Right atrium auricular region (tissue), 2 donors: ENCODE measurements around the gene PRKCA. TPM values are rescaled to one million over a fixed set of nuclear protein-coding genes. Genes with fewer than 3 reads are reported as not detected.

Experiments
- DNase-seq: peaks from one replicate; pipeline ENCODE4 v3.0.0-alpha.2; 2019; ENCODE audit warnings: low spot score
- H3K27ac ChIP-seq, 2 donors: fragments of 200-600 bp; sonication (generic); 1 replicate in 1 of 2; 2 replicates in 1 of 2; pipeline ENCODE4 v1.5.1; 2016 to 2019
- H3K27me3 ChIP-seq, 2 donors: fragments of 200-600 bp; sonication (generic); one replicate each; pipeline versions ENCODE4 v1.5.1 to v1.6.0; 2017 to 2019
- H3K36me3 ChIP-seq: fragments of 200-600 bp; sonication (generic); one replicate; pipeline ENCODE4 v1.5.1; 2016
- H3K4me1 ChIP-seq, 2 donors: fragments of 200-600 bp; sonication (generic); one replicate each; pipeline versions ENCODE4 v1.5.1 to v1.6.0; 2017 to 2019
- H3K4me3 ChIP-seq, 2 donors: fragments of 200-600 bp; sonication (generic); 1 replicate in 1 of 2; 2 replicates in 1 of 2; pipeline ENCODE4 v1.5.1; 2017 to 2019; ENCODE audit warnings: mild to moderate bottlenecking in 1 of 2, moderate library complexity in 1 of 2
- H3K9me3 ChIP-seq, 2 donors: fragments of 200-600 bp; sonication (generic); one replicate each; pipeline ENCODE4 v1.5.1; 2019
- total RNA-seq, 2 donors: library from RNA; depleted of rRNA; stranded (reverse); fragments of >200 nt; gene quantifications; one replicate each; pipeline ENCODE4 v1.1.0, GENCODE V29; 2016
- TF ChIP-seq, protein P1 (sequence below), 2 donors: fragments of 200-600 bp; sonication (generic); IDR thresholded peaks; one replicate each; pipeline ENCODE4 v1.5.1; 2019; ENCODE audit warnings: antibody characterized with exemption in 2 of 2

Gene PRKCA
- total RNA-seq, 2 donors from 2014 or later = 6.4 to 6.6 TPM

DNA sequence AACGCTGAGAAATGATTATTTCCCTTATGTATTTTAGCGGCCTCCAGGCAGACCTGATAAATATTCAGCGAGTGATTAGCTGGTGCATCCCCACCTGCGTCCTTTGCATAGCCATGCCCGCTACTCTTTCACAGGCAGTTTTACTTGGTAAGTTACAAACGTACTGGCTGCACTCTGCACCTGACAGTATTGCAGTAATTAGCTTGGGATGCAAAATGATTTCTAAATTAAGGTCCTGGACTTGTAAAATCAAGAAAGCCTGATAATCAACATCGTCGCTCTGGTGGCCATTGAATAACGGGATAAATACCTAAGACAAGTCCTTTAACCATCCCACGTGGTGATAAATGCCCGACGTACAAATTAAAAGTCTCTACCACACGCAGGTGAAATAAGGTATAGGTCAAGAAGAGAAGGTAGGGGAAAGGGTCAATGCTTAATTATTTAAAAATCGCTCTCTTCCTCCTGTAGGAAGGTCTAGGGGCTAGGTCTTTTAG lies 998 bp upstream of the PRKCA start:
- no peaks in the 10 kb centered on the region for H3K27me3 ChIP-seq
- H3K4me3 ChIP-seq = peak overlapping the region; percentile 73 to 90
- H3K4me1 ChIP-seq = peaks cover 0 to 21% of the 10 kb centered on the region in 2 donors
- DNase-seq = no peak
- peak overlapping the region in 1 of 2 donors; percentile 73 for H3K27ac ChIP-seq
- H3K9me3 ChIP-seq = no peaks in the 10 kb centered on the region
- TF ChIP-seq, protein P1, sequence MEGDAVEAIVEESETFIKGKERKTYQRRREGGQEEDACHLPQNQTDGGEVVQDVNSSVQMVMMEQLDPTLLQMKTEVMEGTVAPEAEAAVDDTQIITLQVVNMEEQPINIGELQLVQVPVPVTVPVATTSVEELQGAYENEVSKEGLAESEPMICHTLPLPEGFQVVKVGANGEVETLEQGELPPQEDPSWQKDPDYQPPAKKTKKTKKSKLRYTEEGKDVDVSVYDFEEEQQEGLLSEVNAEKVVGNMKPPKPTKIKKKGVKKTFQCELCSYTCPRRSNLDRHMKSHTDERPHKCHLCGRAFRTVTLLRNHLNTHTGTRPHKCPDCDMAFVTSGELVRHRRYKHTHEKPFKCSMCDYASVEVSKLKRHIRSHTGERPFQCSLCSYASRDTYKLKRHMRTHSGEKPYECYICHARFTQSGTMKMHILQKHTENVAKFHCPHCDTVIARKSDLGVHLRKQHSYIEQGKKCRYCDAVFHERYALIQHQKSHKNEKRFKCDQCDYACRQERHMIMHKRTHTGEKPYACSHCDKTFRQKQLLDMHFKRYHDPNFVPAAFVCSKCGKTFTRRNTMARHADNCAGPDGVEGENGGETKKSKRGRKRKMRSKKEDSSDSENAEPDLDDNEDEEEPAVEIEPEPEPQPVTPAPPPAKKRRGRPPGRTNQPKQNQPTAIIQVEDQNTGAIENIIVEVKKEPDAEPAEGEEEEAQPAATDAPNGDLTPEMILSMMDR (IDR thresholded peaks at IDR 0.05) = no peak
- no peaks in the 10 kb centered on the region for H3K36me3 ChIP-seq

DNA sequence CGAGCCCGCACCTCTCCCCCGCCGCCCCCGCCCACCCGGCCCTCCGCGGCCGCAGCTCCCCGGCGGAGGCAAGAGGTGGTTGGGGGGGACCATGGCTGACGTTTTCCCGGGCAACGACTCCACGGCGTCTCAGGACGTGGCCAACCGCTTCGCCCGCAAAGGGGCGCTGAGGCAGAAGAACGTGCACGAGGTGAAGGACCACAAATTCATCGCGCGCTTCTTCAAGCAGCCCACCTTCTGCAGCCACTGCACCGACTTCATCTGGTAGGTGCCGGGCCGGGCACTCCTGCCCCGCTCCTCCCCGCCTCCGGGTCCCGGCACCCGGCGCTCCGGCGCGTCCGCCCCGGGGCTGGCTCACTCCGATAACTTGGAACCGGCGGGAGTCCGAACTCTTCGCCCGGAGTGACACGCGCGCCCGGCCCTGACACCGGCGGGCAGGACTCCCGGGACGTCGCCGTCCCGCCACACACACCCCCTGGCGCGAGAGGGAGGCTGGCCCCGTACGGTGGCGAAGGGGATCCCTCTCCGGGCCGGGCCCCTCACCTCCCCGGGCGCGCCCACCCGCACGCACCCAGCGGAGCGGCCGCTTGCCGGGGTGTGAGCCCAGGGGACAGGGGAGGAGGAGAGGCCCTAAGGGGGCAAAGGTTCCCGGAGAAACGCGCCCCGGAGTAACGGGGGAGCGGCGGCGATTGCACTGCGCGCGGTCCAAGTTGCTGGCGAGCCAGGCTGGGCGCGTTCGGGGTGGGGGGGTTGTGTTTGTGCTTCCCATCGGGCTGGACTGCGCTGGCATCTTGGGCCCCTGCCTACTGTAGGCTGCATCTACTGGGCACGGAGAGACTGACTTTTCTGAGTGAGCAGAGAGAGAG lies 581 bp downstream of the PRKCA start:
- DNase-seq = no peak
- no peaks in the 10 kb centered on the region for H3K27me3 ChIP-seq
- peak overlapping the region; percentile 73 to 90 for H3K4me3 ChIP-seq
- H3K36me3 ChIP-seq = no peaks in the 10 kb centered on the region
- peaks cover 0 to 21% of the 10 kb centered on the region in 2 donors for H3K4me1 ChIP-seq
- peak overlapping the region; percentile 82 to 83 for H3K27ac ChIP-seq
- H3K9me3 ChIP-seq = no peaks in the 10 kb centered on the region
- TF ChIP-seq, protein P1 (IDR thresholded peaks at IDR 0.05) = no peak

DNA sequence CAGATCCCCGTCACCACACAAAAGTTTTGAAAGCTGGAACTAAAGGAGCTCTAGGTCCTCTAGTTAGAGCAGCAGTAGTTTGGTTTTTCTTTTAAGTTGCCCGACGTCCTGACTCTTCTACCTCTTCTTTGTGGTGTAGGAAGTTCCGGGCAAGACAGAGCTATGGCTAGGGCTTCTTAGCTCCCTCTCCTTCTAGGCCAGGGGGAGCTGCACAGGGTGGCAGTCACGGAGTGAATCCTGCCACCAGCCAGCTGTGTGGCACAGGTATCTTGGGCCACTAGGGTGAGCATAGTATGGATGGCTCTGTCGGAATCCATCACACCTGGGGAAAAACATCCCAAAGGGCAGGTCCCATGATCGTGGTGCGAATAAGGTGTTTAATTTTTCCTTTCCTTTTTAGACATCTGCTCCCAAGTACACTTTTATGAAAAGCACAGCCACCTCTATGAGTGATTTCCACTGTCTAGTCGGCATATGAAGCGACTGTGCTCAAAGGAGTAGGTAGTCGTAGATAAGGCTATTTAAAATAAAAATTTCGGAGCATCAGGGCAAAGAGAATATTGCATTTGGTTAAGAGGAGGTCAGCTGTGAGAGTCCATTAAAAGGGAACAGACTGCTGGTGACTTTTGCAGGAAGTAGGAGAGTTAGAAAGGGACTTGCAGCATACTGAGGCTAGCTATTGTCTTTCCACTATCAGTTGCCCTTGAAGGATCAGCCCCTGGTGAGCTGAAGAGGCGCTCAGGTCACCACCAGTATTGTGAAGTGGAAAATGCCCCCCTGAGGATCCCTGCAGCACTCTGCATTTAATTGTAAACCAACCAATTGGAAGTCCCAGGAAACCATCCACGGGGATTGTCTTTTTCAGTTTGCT lies 2.1 kb downstream of the PRKCA start:
- peak overlapping the region; percentile 3 to 90 for H3K4me3 ChIP-seq
- peak overlapping the region in 1 of 2 donors; percentile 82 for H3K27ac ChIP-seq
- DNase-seq = no peak
- peaks cover 0 to 21% of the 10 kb centered on the region in 2 donors for H3K4me1 ChIP-seq
- no peaks in the 10 kb centered on the region for H3K36me3 ChIP-seq
- H3K27me3 ChIP-seq = no peaks in the 10 kb centered on the region
- no peaks in the 10 kb centered on the region for H3K9me3 ChIP-seq
- TF ChIP-seq, protein P1 (IDR thresholded peaks at IDR 0.05) = no peak

DNA sequence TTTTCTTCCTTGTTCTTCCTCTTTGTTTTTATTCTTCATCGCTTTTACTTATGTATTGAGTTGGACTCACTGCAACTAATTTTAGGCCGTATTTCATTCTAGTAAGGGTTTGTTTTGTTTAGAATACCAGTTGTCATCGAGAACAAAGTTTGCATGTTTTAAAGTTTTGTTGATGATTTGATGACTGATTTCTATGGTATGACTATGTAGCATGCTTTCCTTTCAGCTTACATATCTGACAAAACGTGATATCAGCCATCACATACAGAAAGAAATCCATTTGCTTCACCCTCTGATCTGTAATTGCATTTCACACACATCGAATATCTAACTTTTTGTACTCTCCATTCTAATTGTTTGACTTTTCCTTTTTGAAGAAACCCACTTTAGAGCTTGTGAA lies 4.0 kb downstream of the PRKCA start:
- Histone ChIP-seq H3K4me1 (peaks cover 0 to 19% of the 10 kb centered on the region in 2 donors), H3K36me3 (no peaks in the 10 kb centered on the region), H3K9me3 (no peaks in the 10 kb centered on the region), H3K27me3 (no peaks in the 10 kb centered on the region), H3K4me3 (no peak overlapping the region), H3K27ac (no peak overlapping the region)
- no peak for DNase-seq
- TF ChIP-seq, protein P1 (IDR thresholded peaks at IDR 0.05) = no peak

DNA sequence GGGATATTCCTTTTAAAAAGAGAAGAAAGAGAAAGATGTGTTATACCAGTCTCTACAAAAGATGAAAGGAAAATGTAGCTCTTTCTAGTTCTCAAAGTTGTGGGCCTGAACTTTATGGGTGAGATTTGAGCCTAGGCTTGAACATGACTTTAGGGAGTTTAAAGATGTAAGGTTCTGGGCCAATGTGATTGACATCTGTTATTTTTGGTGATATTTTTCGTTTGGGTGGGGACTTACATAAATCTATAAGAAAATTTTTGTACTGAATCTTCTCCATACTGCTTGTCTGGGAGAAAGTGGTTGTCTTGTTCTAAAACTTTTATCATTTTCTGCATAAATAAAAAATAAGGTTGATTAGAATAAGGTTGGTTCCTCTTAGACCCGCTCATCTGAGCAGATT lies 4.8 kb downstream of the PRKCA start:
- Histone ChIP-seq H3K4me1 (peaks cover 0 to 14% of the 10 kb centered on the region in 2 donors), H3K27me3 (no peaks in the 10 kb centered on the region), H3K9me3 (no peaks in the 10 kb centered on the region), H3K4me3 (no peak overlapping the region), H3K36me3 (no peaks in the 10 kb centered on the region), H3K27ac (no peak overlapping the region)
- DNase-seq = no peak
- TF ChIP-seq, protein P1 (IDR thresholded peaks at IDR 0.05) = no peak
